B cell (primary cell): ENCODE measurements around the gene WDFY4. TPM values are rescaled to one million over a fixed set of nuclear protein-coding genes. Genes with fewer than 3 reads are reported as not detected.

ENCODE experiments used
- ATAC-seq: fragments of 200-7000 bp; cut with Tn5 transposase; one replicate; pipeline ENCODE4 v1.10.0; 2021; ENCODE audit warnings: low read depth, mild to moderate bottlenecking, moderate number of reproducible peaks, moderate library complexity
- CTCF ChIA-PET: fragments of 350-600 bp; sonication (Branson Sonifier 250); formaldehyde crosslinking; loops from one replicate; lab custom pipeline; 2021; ENCODE audit warnings: antibody characterized with exemption, inconsistent platforms; lab: Charles Lee
- POLR2A ChIA-PET: fragments of 350-600 bp; sonication (Branson Sonifier 250); formaldehyde crosslinking; loops from one replicate; lab custom pipeline; 2021; ENCODE audit warnings: antibody characterized with exemption; lab: Charles Lee
- DNase-seq: peaks from one replicate; pipeline ENCODE4 v3.0.0; 2013
- H2AFZ ChIP-seq: 2 replicates; pipeline ENCODE4 v1.6.1; 2012; ENCODE audit warnings: mild to moderate bottlenecking, low read depth, low read length; ENCODE audit not compliant: insufficient read depth, poor library complexity, severe bottlenecking
- H3K27ac ChIP-seq, 2 donors: 1 replicate in 1 of 2; 2 replicates in 1 of 2; pipeline ENCODE4 v1.5.1; 2012 to 2013; ENCODE audit warnings: low read length in 2 of 2, mild to moderate bottlenecking in 2 of 2, moderate library complexity in 1 of 2
- H3K27me3 ChIP-seq, 4 experiments: fragments of 200-600 bp in 1 of 4; sonication (generic) in 1 of 4; replicated peaks in 1 of 4; 1 replicate in 2 of 4; 2 replicates in 2 of 4; pipeline versions ENCODE4 v1.6.1 to v1.7.0; 2013 to 2016; ENCODE audit warnings: low read length in 3 of 4, mild to moderate bottlenecking in 2 of 4, mixed read lengths in 1 of 4, moderate library complexity in 1 of 4; ENCODE audit not compliant: insufficient read depth in 4 of 4, control insufficient read depth in 3 of 4; ENCODE audit errors: control extremely low read depth in 1 of 4
- H3K36me3 ChIP-seq, 2 experiments: replicated peaks in 1 of 2; 1 replicate in 1 of 2; 2 replicates in 1 of 2; pipeline versions ENCODE4 v1.6.1 to v1.7.1; 2013; ENCODE audit warnings: low read length in 1 of 2; ENCODE audit not compliant: insufficient read depth in 2 of 2, control insufficient read depth in 1 of 2; ENCODE audit errors: control extremely low read depth in 1 of 2, extremely low read depth in 1 of 2
- H3K4me1 ChIP-seq, 2 donors: fragments of 200-600 bp in 1 of 2; sonication (generic) in 1 of 2; 1 replicate in 1 of 2; 2 replicates in 1 of 2; pipeline versions ENCODE4 v1.5.1 to v1.6.1; 2013 to 2017; ENCODE audit warnings: low read length in 2 of 2; ENCODE audit not compliant: control insufficient read depth in 2 of 2, insufficient read depth in 2 of 2
- H3K4me2 ChIP-seq: replicated peaks from 2 replicates; pipeline ENCODE3; 2012; ENCODE audit warnings: mild to moderate bottlenecking, low read depth, low read length; ENCODE audit not compliant: poor library complexity, severe bottlenecking
- H3K4me3 ChIP-seq, 5 experiments: fragments of 200-600 bp in 1 of 5; sonication (generic) in 1 of 5; 1 replicate in 3 of 5; 2 replicates in 2 of 5; pipeline versions ENCODE4 v1.5.1 to v1.7.0; 2011 to 2016; ENCODE audit warnings: low read length in 4 of 5, mild to moderate bottlenecking in 4 of 5, low read depth in 2 of 5, control low read depth in 1 of 5, moderate library complexity in 1 of 5; ENCODE audit not compliant: insufficient read depth in 1 of 5; ENCODE audit errors: control extremely low read depth in 1 of 5, extremely low read depth in 1 of 5
- H3K79me2 ChIP-seq: fragments of 200-600 bp; sonication (generic); one replicate; pipeline ENCODE4 v1.6.0; 2016; ENCODE audit warnings: low read length; ENCODE audit not compliant: control insufficient read depth, insufficient read depth
- H3K9ac ChIP-seq: fragments of 200-600 bp; sonication (generic); 2 replicates; pipeline ENCODE4 v1.6.1; 2017; ENCODE audit warnings: mild to moderate bottlenecking, low read length, moderate library complexity
- H3K9me3 ChIP-seq, 3 donors: one replicate each; pipeline versions ENCODE4 v1.6.1 to v1.7.1; 2013; ENCODE audit warnings: low read length in 2 of 3; ENCODE audit not compliant: control insufficient read depth in 2 of 3, insufficient read depth in 1 of 3; ENCODE audit errors: control extremely low read depth in 1 of 3
- H4K20me1 ChIP-seq: 2 replicates; pipeline ENCODE4 v1.6.0; 2012; ENCODE audit warnings: mild to moderate bottlenecking, low read length; ENCODE audit not compliant: insufficient read depth, control insufficient read depth, poor library complexity, severe bottlenecking
- H3K27ac Mint-ChIP-seq: one replicate; pipeline ENCODE4 v1.8.0; 2021; ENCODE audit warnings: mixed read lengths
- H3K27me3 Mint-ChIP-seq: one replicate; pipeline ENCODE4 v1.8.0; 2021; ENCODE audit warnings: mixed read lengths
- H3K4me1 Mint-ChIP-seq: one replicate; pipeline ENCODE4 v1.8.0; 2021; ENCODE audit warnings: mixed read lengths
- H3K4me3 Mint-ChIP-seq: one replicate; pipeline ENCODE4 v1.8.0; 2021; ENCODE audit warnings: mixed read lengths
- H3K9me3 Mint-ChIP-seq: one replicate; pipeline ENCODE4 v1.8.0; 2022; ENCODE audit warnings: mixed read lengths; ENCODE audit not compliant: insufficient read depth
- CTCF ChIP-seq: fragments of 200-600 bp; IDR thresholded peaks from one replicate; pipeline ENCODE4 v1.8.0; 2022; ENCODE audit warnings: antibody characterized with exemption, mild to moderate bottlenecking
- EZH2 ChIP-seq: IDR thresholded peaks from 2 replicates; pipeline ENCODE4 v1.6.1; 2012; ENCODE audit warnings: borderline replicate concordance, low read depth, mild to moderate bottlenecking, moderate library complexity, low read length; ENCODE audit not compliant: insufficient read depth, poor library complexity, severe bottlenecking
- WGBS: methylation state at CpG from one replicate; pipeline ENCODE4 v1.1.5; 2013; ENCODE audit warnings: missing lambda C conversion rate; ENCODE audit not compliant: insufficient coverage; 5-methylcytosine and 5-hydroxymethylcytosine counted together
- intact Hi-C: fragments of 100-400 bp; cut with micrococcal nuclease; formaldehyde crosslinking; loops from one replicate; pipeline ENCODE4 v1.10.0; 2022
- polyA plus RNA-seq: library from polyadenylated mRNA; depleted of rRNA; stranded (reverse); fragments of >200 nt; gene quantifications from 2 replicates; pipeline ENCODE4 v1.2.3, GENCODE V29; 2012
- total RNA-seq, 2 donors: library from RNA; stranded (reverse); fragments of 120-200 nt in 1 of 2; gene quantifications; 1 replicate in 1 of 2; 2 replicates in 1 of 2; pipeline versions ENCODE4 v1.2.3 to v1.2.4, GENCODE V29; 2013 to 2022

WDFY4 gene
- total and polyA plus RNA-seq, 2 donors (not counting 1 experiment from before 2014, with no cell fraction given) = 262 to 560 TPM

GRCh38 chr10:49025347-49025983, 340.8 kb downstream of the WDFY4 start:
- Histone ChIP-seq H3K9ac (no peak overlapping the region), H3K4me1 (no peaks in the 10 kb centered on the region), H3K4me2 (no peak overlapping the region), H4K20me1 (no peaks in the 10 kb centered on the region), H3K27me3 (no peaks in the 10 kb centered on the region), H3K79me2 (no peaks in the 10 kb centered on the region), H2AFZ (no peak overlapping the region), H3K4me3 (no peak overlapping the region), H3K36me3 (no peaks in the 10 kb centered on the region), H3K9me3 (no peaks in the 10 kb centered on the region), H3K27ac (no peak overlapping the region)
- 84% methylated on average over 5 of the region's 7 CpGs for WGBS
- Mint-ChIP-seq H3K9me3 (no peaks in the 10 kb centered on the region), H3K4me3 (no peak overlapping the region), H3K4me1 (no peaks in the 10 kb centered on the region), H3K27ac (no peak overlapping the region), H3K27me3 (peaks cover 6% of the 10 kb centered on the region)
- DNase-seq (no peak), ATAC-seq (no peak)
- TF ChIP-seq EZH2 (no peak), CTCF (no peak)
- ChIA-PET POLR2A (no interaction called here), CTCF (no interaction called here)
- intact Hi-C loops = no loop called here

- Mint-ChIP-seq H3K27me3 (peaks cover 5% of the 10 kb centered on the region), H3K4me3 (no peak overlapping the region), H3K4me1 (no peaks in the 10 kb centered on the region), H3K9me3 (no peaks in the 10 kb centered on the region), H3K27ac (no peak overlapping the region)
- CTCF ChIA-PET = no interaction called here
- Histone ChIP-seq H3K27ac (no peak overlapping the region), H4K20me1 (no peaks in the 10 kb centered on the region), H2AFZ (no peak overlapping the region), H3K9me3 (no peaks in the 10 kb centered on the region), H3K9ac (no peak overlapping the region), H3K4me2 (no peak overlapping the region), H3K27me3 (no peaks in the 10 kb centered on the region), H3K79me2 (no peaks in the 10 kb centered on the region), H3K4me1 (no peaks in the 10 kb centered on the region), H3K36me3 (no peaks in the 10 kb centered on the region), H3K4me3 (no peak overlapping the region)
- DNase-seq (no peak), ATAC-seq (no peak)
- intact Hi-C loops = no loop called here
- WGBS = no CpG with 5 or more reads among the region's 2 CpGs
- TF ChIP-seq EZH2 (no peak), CTCF (no peak)
- POLR2A ChIA-PET = no interaction called here
Observed at GRCh38 chr10:49028639-49029038, 344.0 kb downstream of the WDFY4 start.
